PC-9 (cell line): ENCODE measurements around the gene VCL. TPM values are rescaled to one million over a fixed set of nuclear protein-coding genes. Genes with fewer than 3 reads are reported as not detected.

Source experiments
- BruUV-seq: library from RNA; stranded (reverse); fragments of 400-500 nt; replicated peaks from 2 replicates; lab custom pipeline; 2021; lab: Mats Ljungman, UMichigan
- CTCF ChIA-PET: fragments of 300-600 bp; sonication (Branson Sonifier 250); formaldehyde crosslinking; loops from one replicate; lab custom pipeline; 2022; ENCODE audit warnings: antibody characterized with exemption; lab: Charles Lee
- POLR2A ChIA-PET: fragments of 300-600 bp; sonication (Branson Sonifier 250); formaldehyde crosslinking; loops from one replicate; lab custom pipeline; 2022; ENCODE audit warnings: antibody characterized with exemption; ENCODE audit not compliant: unreplicated experiment; lab: Charles Lee
- DNase-seq, 2 experiments: peaks; one replicate each; pipeline versions ENCODE4 v3.0.0 to v3.0.0-alpha.2; 2015 to 2022; ENCODE audit warnings: mixed read lengths in 1 of 2
- H2AFZ ChIP-seq: fragments of 200-600 bp; sonication (generic); 2 replicates; pipeline ENCODE4 v1.8.1; 2017; ENCODE audit warnings: antibody characterized with exemption
- H3F3A ChIP-seq: fragments of 200-600 bp; sonication (generic); 2 replicates; pipeline ENCODE4 v1.8.1; 2017; ENCODE audit warnings: antibody characterized with exemption, mild to moderate bottlenecking, low read depth; ENCODE audit not compliant: insufficient read depth
- H3K27ac ChIP-seq: fragments of 200-600 bp; sonication (generic); 2 replicates; pipeline ENCODE4 v1.6.1; 2016; ENCODE audit warnings: mixed run types
- H3K27me3 ChIP-seq: fragments of 200-600 bp; sonication (generic); 2 replicates; pipeline ENCODE4 v1.6.1; 2016; ENCODE audit warnings: low read depth, mixed run types; ENCODE audit not compliant: insufficient read depth
- H3K36me3 ChIP-seq: fragments of 200-600 bp; sonication (generic); 2 replicates; pipeline ENCODE4 v1.6.1; 2016; ENCODE audit warnings: low read depth, mixed run types
- H3K4me1 ChIP-seq: fragments of 200-600 bp; sonication (generic); replicated peaks from 2 replicates; pipeline ENCODE4 v1.6.1; 2016; ENCODE audit warnings: mixed run types; ENCODE audit not compliant: insufficient read depth
- H3K4me2 ChIP-seq: fragments of 200-600 bp; sonication (generic); 2 replicates; pipeline ENCODE4 v1.6.1; 2017; ENCODE audit warnings: mixed run types
- H3K4me3 ChIP-seq: fragments of 200-600 bp; sonication (generic); 2 replicates; pipeline ENCODE4 v1.6.1; 2016; ENCODE audit warnings: mixed run types
- H3K79me2 ChIP-seq: fragments of 200-600 bp; sonication (generic); 2 replicates; pipeline ENCODE4 v1.6.1; 2017; ENCODE audit warnings: low read depth, mixed run types
- H3K9me2 ChIP-seq: fragments of 200-600 bp; sonication (generic); 2 replicates; pipeline ENCODE4 v1.8.1; 2017; ENCODE audit warnings: mild to moderate bottlenecking; ENCODE audit not compliant: insufficient read depth
- H3K9me3 ChIP-seq: fragments of 200-600 bp; sonication (generic); 2 replicates; pipeline ENCODE4 v1.8.1; 2016; ENCODE audit warnings: low read depth; ENCODE audit not compliant: insufficient read depth
- H4K20me1 ChIP-seq: fragments of 200-600 bp; sonication (generic); 2 replicates; pipeline ENCODE4 v1.8.1; 2017; ENCODE audit not compliant: insufficient read depth
- EZH2 ChIP-seq: fragments of 200-600 bp; sonication (generic); IDR thresholded peaks from 2 replicates; pipeline ENCODE4 v1.8.0; 2017; ENCODE audit warnings: antibody characterized with exemption, low read depth
- intact Hi-C: fragments of 100-400 bp; cut with micrococcal nuclease; formaldehyde crosslinking; loops from one replicate; pipeline ENCODE4 v1.10.0; 2022; ENCODE audit not compliant: unreplicated experiment
- total RNA-seq: library from RNA; stranded (reverse); gene quantifications from 2 replicates; pipeline ENCODE4 v1.2.3, GENCODE V29; 2021
- TF ChIP-seq, protein P1 (sequence below): fragments of 200-600 bp; sonication (generic); conservative IDR thresholded peaks from 2 replicates; pipeline ENCODE4 v1.6.1; 2017; ENCODE audit warnings: mixed run types, antibody characterized with exemption, mild to moderate bottlenecking, moderate library complexity

VCL gene
- total RNA-seq, 1 experiment from 2014 or later: 208 TPM

DNA sequence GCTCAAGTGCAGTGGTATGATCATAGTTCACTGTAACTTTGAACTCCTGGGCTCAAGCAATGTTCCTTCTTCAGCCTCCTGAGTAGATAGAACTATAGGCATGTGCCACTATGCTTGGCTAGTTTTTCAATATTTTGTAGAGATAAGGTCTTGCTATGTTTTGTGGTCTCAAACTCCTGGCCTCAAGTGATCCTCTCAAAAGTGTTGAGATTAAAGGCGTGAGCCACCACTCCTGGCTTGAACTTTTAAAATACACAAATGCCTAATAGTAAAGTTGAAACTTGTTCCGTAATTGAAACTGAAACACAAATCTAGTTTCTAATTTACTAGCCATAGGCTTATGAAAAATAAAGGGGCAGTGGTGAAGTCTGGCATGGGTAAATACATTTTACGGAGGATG, 87.0 kb downstream of the VCL start:
- peaks cover 16% of the 10 kb centered on the region for H3K4me1 ChIP-seq
- H3K4me2 ChIP-seq: no peak overlapping the region
- no TSS peak for BruUV-seq
- no peak overlapping the region for H2AFZ ChIP-seq
- peaks cover 64% of the 10 kb centered on the region for H3F3A ChIP-seq
- H3K9me3 ChIP-seq: no peaks in the 10 kb centered on the region
- H3K36me3 ChIP-seq: peaks cover 34% of the 10 kb centered on the region; the same call in 1 of the 2 replicates
- peaks cover 23% of the 10 kb centered on the region; the same call in 1 of the 2 replicates for H3K79me2 ChIP-seq
- no peak overlapping the region for H3K4me3 ChIP-seq
- no peak overlapping the region for H3K27ac ChIP-seq
- DNase-seq: no peak
- TF ChIP-seq, protein P1, sequence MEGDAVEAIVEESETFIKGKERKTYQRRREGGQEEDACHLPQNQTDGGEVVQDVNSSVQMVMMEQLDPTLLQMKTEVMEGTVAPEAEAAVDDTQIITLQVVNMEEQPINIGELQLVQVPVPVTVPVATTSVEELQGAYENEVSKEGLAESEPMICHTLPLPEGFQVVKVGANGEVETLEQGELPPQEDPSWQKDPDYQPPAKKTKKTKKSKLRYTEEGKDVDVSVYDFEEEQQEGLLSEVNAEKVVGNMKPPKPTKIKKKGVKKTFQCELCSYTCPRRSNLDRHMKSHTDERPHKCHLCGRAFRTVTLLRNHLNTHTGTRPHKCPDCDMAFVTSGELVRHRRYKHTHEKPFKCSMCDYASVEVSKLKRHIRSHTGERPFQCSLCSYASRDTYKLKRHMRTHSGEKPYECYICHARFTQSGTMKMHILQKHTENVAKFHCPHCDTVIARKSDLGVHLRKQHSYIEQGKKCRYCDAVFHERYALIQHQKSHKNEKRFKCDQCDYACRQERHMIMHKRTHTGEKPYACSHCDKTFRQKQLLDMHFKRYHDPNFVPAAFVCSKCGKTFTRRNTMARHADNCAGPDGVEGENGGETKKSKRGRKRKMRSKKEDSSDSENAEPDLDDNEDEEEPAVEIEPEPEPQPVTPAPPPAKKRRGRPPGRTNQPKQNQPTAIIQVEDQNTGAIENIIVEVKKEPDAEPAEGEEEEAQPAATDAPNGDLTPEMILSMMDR: no peak
- TF ChIP-seq EZH2: no peak
- H4K20me1 ChIP-seq: peaks cover 9% of the 10 kb centered on the region; the same call in 1 of the 2 replicates
- intact Hi-C loops: loop anchor here (5.0 kb wide), 2 partner anchors 73 to 128 kb away; no protein-coding TSS in a partner anchor
- no peaks in the 10 kb centered on the region for H3K9me2 ChIP-seq
- POLR2A ChIA-PET: no interaction called here
- CTCF ChIA-PET: no interaction called here
- H3K27me3 ChIP-seq: no peaks in the 10 kb centered on the region

DNA sequence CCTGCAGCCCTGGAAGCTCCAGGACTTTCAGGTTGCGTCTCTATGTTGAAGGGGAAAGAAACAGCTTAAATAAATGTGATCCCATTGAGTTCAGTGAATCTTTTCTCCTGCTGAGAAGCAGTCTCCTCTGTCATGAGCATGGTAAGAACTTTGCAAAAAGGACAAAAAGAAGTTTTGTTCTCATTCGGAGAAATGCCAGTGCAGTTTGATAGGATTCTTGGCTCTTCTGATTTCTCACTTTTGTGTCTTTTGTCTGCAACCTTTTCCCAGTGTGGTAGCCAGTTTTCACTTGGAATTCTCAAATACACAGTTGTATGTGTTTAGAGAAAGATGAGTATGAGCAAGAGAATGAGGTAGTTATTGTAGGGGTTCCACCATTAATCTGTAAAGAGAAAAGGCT, 88.4 kb downstream of the VCL start:
- H2AFZ ChIP-seq: no peak overlapping the region
- ChIA-PET CTCF (no interaction called here), POLR2A (no interaction called here)
- no peaks in the 10 kb centered on the region for H3K9me2 ChIP-seq
- 0 out of 2 replicates have a peak, but pooled peaks cover 2% of the 10 kb centered on the region for H3K4me1 ChIP-seq
- no TSS peak for BruUV-seq
- no peak for DNase-seq
- TF ChIP-seq, protein P1: no peak
- no peak for TF ChIP-seq EZH2
- H4K20me1 ChIP-seq: peaks cover 9% of the 10 kb centered on the region; the same call in 1 of the 2 replicates
- H3F3A ChIP-seq: peaks cover 60% of the 10 kb centered on the region
- H3K9me3 ChIP-seq: no peaks in the 10 kb centered on the region
- peaks cover 40% of the 10 kb centered on the region; the same call in 1 of the 2 replicates for H3K36me3 ChIP-seq
- peaks cover 10% of the 10 kb centered on the region; the same call in 1 of the 2 replicates for H3K79me2 ChIP-seq
- H3K4me3 ChIP-seq: no peak overlapping the region
- intact Hi-C loops: no loop called here
- H3K27ac ChIP-seq: no peak overlapping the region
- no peaks in the 10 kb centered on the region for H3K27me3 ChIP-seq
- H3K4me2 ChIP-seq: no peak overlapping the region

DNA sequence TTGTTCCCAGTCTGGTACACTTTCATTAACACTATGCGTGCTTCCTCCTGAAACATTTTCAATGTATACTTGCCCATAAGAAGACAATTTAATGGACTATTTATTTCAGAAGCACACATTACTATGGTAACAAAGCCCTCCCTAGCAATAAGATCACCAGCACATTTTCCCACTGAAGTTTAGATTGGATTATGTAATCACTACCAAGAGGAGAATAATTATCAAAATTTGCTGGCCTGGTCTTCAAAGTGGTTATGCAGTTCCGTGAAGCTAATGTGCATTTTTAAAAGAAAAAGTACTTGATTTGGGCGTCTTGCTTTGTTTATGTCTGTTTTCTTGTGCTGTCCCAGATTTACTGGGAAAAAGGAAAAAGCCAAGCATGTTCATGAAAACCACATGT, 90.8 kb downstream of the VCL start:
- Histone ChIP-seq H3K79me2 (no peaks in the 10 kb centered on the region), H3K36me3 (peaks cover 40% of the 10 kb centered on the region), H3K4me2 (no peak overlapping the region), H3F3A (peaks cover 62% of the 10 kb centered on the region), H2AFZ (no peak overlapping the region), H3K27me3 (no peaks in the 10 kb centered on the region), H3K9me2 (no peaks in the 10 kb centered on the region), H3K4me3 (no peak overlapping the region), H3K9me3 (no peaks in the 10 kb centered on the region), H3K27ac (no peak overlapping the region), H4K20me1 (peaks cover 9% of the 10 kb centered on the region; the same call in 1 of the 2 replicates), H3K4me1 (no peaks in the 10 kb centered on the region)
- POLR2A ChIA-PET: no interaction called here
- DNase-seq: no peak
- TF ChIP-seq, protein P1: no peak
- TF ChIP-seq EZH2: no peak
- intact Hi-C loops: no loop called here
- CTCF ChIA-PET: no interaction called here
- no TSS peak for BruUV-seq
